ENCODE results near the gene ULK4. TPM values are rescaled to one million over a fixed set of nuclear protein-coding genes. Genes with fewer than 3 reads are reported as not detected.

The ULK4 gene
- total RNA-seq, 1 experiment from 2014 or later = 6.3 TPM

GRCh38 chr3:41912280-41912679, 49.6 kb downstream of the ULK4 start:
- CTCF ChIA-PET = no interaction called here
- no peaks in the 10 kb centered on the region for H3K4me1 ChIP-seq (ENCODE audit: control insufficient read depth in 1 of 2, insufficient read depth in 2 of 2, low read length in 2 of 2)
- no peaks in the 10 kb centered on the region for H3K9me3 ChIP-seq (ENCODE audit: control insufficient read depth in 1 of 2, insufficient read depth in 1 of 2, low read depth in 1 of 2, low read length in 2 of 2)
- no peak overlapping the region for H3K9ac ChIP-seq (ENCODE audit: low read length)
- intact Hi-C loops (cut with micrococcal nuclease) = loop anchor here (10.0 kb wide), 1 partner anchor 643 kb away; no protein-coding TSS in a partner anchor
- H3K27ac ChIP-seq (ENCODE audit: low read depth, low read length) = no peak overlapping the region
- H3K9me2 ChIP-seq (ENCODE audit: insufficient read depth) = no peaks in the 10 kb centered on the region
- BruUV-seq (replicated peaks) = no TSS peak
- no peak for TF ChIP-seq CTCF (IDR thresholded peaks at IDR 0.05 in 2 of 3, conservative IDR thresholded peaks at IDR 0.05 in 1 of 3; ENCODE audit: borderline replicate concordance in 1 of 3, insufficient read depth in 1 of 3, low read depth in 2 of 3, low read length in 2 of 3)
- TF ChIP-seq SRF (IDR thresholded peaks at IDR 0.05; ENCODE audit: low read depth) = no peak
- no peak for TF ChIP-seq SP1 (IDR thresholded peaks at IDR 0.05; ENCODE audit: low read depth)
- no peak for TF ChIP-seq POLR2A (IDR thresholded peaks at IDR 0.05; ENCODE audit: borderline replicate concordance, extremely low read depth, insufficient read depth, insufficient read length)
- no peak for TF ChIP-seq ATF3 (IDR thresholded peaks at IDR 0.05)
- TF ChIP-seq EZH2phosphoT487 (IDR thresholded peaks at IDR 0.05; ENCODE audit: borderline replicate concordance) = no peak
- no peak for TF ChIP-seq ZBTB33 (IDR thresholded peaks at IDR 0.05; ENCODE audit: extremely low read depth, insufficient replicate concordance, low read length)
- TF ChIP-seq YY1 (IDR thresholded peaks at IDR 0.05; ENCODE audit: extremely low read depth, insufficient replicate concordance, low read depth, low read length) = no peak
- TF ChIP-seq POLR2AphosphoS5 (IDR thresholded peaks at IDR 0.05; ENCODE audit: low read depth, low read length) = no peak
- no peak for TF ChIP-seq JUND (IDR thresholded peaks at IDR 0.05)
- TF ChIP-seq RAD21 (IDR thresholded peaks at IDR 0.05; ENCODE audit: low read depth) = no peak
- TF ChIP-seq ELF1 (IDR thresholded peaks at IDR 0.05; ENCODE audit: borderline replicate concordance, low read depth) = no peak
- no peak for TF ChIP-seq EGR1 (IDR thresholded peaks at IDR 0.05; ENCODE audit: low read depth)
- no peak for TF ChIP-seq EZH2 (IDR thresholded peaks at IDR 0.05)
- TF ChIP-seq FOSL1 (IDR thresholded peaks at IDR 0.05; ENCODE audit: low read depth) = no peak
- TF ChIP-seq MAX (IDR thresholded peaks at IDR 0.05) = no peak
- TF ChIP-seq SIN3A (IDR thresholded peaks at IDR 0.05; ENCODE audit: low read depth) = no peak
- TF ChIP-seq TCF7L2 (IDR thresholded peaks at IDR 0.05; ENCODE audit: borderline replicate concordance, extremely low read depth, insufficient read depth, insufficient read length) = no peak
- DNase-seq (ENCODE audit: low read depth, low spot score) (no peak), ATAC-seq (no peak)
- H2AFZ ChIP-seq (ENCODE audit: low read depth, low read length, poor library complexity, severe bottlenecking) = no peak overlapping the region
- H3K4me2 ChIP-seq (ENCODE audit: low read length) = no peak overlapping the region
- no peak overlapping the region for H3K4me3 ChIP-seq (replicated peaks in 1 of 2; ENCODE audit: low read depth in 1 of 2, low read length in 2 of 2)
- H3K36me3 ChIP-seq (ENCODE audit: control insufficient read depth in 1 of 2, insufficient read depth in 2 of 2, low read length in 2 of 2) = no peaks in the 10 kb centered on the region; a peak in 1 of 4 replicates
- RAD21 ChIA-PET (ENCODE audit: low non-redundant PET in 1 of 2, low total read pairs in 2 of 2, uncharacterized antibody in 2 of 2, unreplicated experiment in 2 of 2) = no interaction called here
- POLR2A ChIA-PET = no interaction called here
- no peaks in the 10 kb centered on the region for H3K79me2 ChIP-seq (ENCODE audit: insufficient read depth, low read length)
- H4K20me1 ChIP-seq (ENCODE audit: insufficient read depth) = no peaks in the 10 kb centered on the region
- no peaks in the 10 kb centered on the region for H3K27me3 ChIP-seq (ENCODE audit: insufficient read depth, low read length)
